Activated naive CD4-positive, alpha-beta T cell treated with anti-CD3 and anti-CD28 coated beads, Interleukin-2, amount 50 U/mL, for 16 hours (primary cell): ENCODE data around the gene CTAGE6.
"Not testable (repeated sequence)": the region's sequence is repeated elsewhere in the genome, so short reads cannot be mapped to it uniquely, and the experiment has no call there.

Experiments used
- DNase-seq: peaks from one replicate; pipeline ENCODE4 v3.0.0-alpha.2; 2020

CTAGE6 gene

GRCh38 chr7:143715543-143716193 lies 41.8 kb downstream of the CTAGE6 start:
- DNase-seq = not testable (repeated sequence)

- not testable (repeated sequence) for DNase-seq
These were observed 42.7 kb downstream of the CTAGE6 start for GRCh38 chr7:143714581-143715454.

- DNase-seq = not testable (repeated sequence)
These were observed 45.1 kb downstream of the CTAGE6 start for GRCh38 chr7:143712381-143712780.

GRCh38 chr7:143711727-143712324 lies 45.7 kb downstream of the CTAGE6 start:
- not testable (repeated sequence) for DNase-seq

- DNase-seq = not testable (repeated sequence)
These were observed 47.6 kb downstream of the CTAGE6 start for GRCh38 chr7:143709895-143710294.
